ENCODE results near the gene KDM4B. TPM values are rescaled to one million over a fixed set of nuclear protein-coding genes. Genes with fewer than 3 reads are reported as not detected.

The KDM4B gene
- total and polyA plus RNA-seq, 9 of the 15 experiments (the other 6 are each of a cell fraction or from before 2014, with no cell fraction given), result 0.21 to 29.9 (median 7.3) TPM

DNA sequence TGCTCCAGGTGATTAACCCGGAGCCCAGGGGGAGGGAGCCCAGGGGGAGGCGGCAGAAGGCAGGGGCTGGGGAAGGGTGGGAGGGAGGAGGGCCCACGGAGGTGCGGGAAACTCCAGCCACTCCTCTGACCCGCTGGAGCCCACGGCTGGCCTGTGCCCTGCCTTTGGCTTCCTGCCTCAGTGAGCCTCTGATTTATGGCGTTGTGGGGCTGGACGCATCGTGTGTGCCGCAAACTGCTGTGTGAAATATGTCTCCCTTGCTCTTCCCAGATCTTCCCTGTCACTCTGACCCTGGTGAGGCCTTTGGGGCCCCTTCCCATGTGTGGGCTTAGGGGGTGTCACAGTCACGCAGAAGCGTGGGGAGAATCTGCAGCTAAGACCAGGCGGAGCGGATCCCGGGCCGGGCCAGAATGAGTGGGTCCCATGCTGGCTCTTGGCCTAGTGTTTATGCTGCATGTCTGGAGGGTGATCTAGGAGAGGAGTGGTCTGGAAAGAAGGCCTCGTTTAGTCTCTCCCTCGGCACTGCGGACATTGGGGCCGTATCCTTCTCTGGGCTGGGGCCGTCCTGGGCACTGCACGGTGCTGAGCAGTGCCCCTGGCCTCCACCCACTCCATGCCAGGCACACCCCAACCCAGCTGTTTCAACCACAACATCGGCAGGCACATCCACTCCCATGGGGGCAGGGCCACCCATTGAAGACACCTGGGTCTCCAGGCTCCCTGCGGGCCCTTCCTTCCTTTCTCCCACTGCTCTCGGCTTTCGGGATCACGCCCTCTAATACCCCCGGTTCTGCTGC is 123.0 kb downstream of the KDM4B start:
- ATAC-seq (peak; percentile 60), FAIRE-seq (peak; percentile 29), DNase-seq (ENCODE audit: extremely low read depth in 1 of 4, low spot score in 3 of 4) (peak in 3 of 4 experiments; percentile 68 to 79 (median 77))
- Histone ChIP-seq H3K9ac (ENCODE audit: insufficient read depth in 1 of 2, low read depth in 2 of 2, low read length in 2 of 2) (peak overlapping the region; percentile 80 to 96), H3K36me3 (ENCODE audit: control insufficient read depth, insufficient read depth, low read length) (peaks cover 20% of the 10 kb centered on the region; the same call in 2 of the 3 replicates), H3K9me3 (replicated peaks; ENCODE audit: control insufficient read depth, insufficient read depth, low read depth, low read length) (no peaks in the 10 kb centered on the region), H3K79me2 (ENCODE audit: control insufficient read depth, insufficient read depth, low read length) (peaks cover 28% of the 10 kb centered on the region), H3K27me3 (ENCODE audit: control insufficient read depth in 2 of 2, insufficient read depth in 2 of 2, low read length in 2 of 2) (no peaks in the 10 kb centered on the region), H2AFZ (ENCODE audit: low read depth, low read length) (peak overlapping the region; percentile 74), H3K4me3 (peak overlapping the region; percentile 31; the same call in 1 of the 2 replicates), H3K4me1 (replicated peaks in 1 of 2; ENCODE audit: control insufficient read depth in 2 of 2, insufficient read depth in 2 of 2, low read length in 2 of 2) (peaks cover 41 to 71% of the 10 kb centered on the region in 2 experiments), H3K9me1 (ENCODE audit: control insufficient read depth, insufficient read depth, low read length) (peaks cover 10% of the 10 kb centered on the region), H3K4me2 (ENCODE audit: insufficient read depth, low read length) (peak overlapping the region; percentile 80), H4K20me1 (replicated peaks; ENCODE audit: control insufficient read depth, insufficient read depth, low read length) (no peaks in the 10 kb centered on the region), H3K27ac (ENCODE audit: extremely low read depth, low read depth, low read length) (peak overlapping the region; percentile 98)
- WGBS (ENCODE audit: insufficient coverage, low coverage, missing lambda C conversion rate), result 61% methylated on average over 17 of the region's 28 CpGs
- ChIA-PET CTCF (ENCODE audit: low intra/inter-chr PET ratio) (no interaction called here), POLR2A (interaction anchor here (0.6 to 0.9 kb wide), 3 partner anchors 16 to 179 kb away, joined by 3 read pairs; no protein-coding TSS in a partner anchor)
- no TSS peak for BruUV-seq (replicated peaks)
- intact Hi-C loops (cut with micrococcal nuclease), result no loop called here
- in situ Hi-C loops (cut with MboI), result no loop called here
- TF ChIP-seq CREM (IDR thresholded peaks at IDR 0.05; ENCODE audit: low read depth) (0 out of 2 replicates have a peak, but pooled peaks have one; percentile 11), MAFG (tag; conservative IDR thresholded peaks at IDR 0.05) (no peak), MEIS2 (IDR thresholded peaks at IDR 0.05; ENCODE audit: partially characterized antibody) (peak; percentile 70), ZNF444 (CRISPR knock-in tag; IDR thresholded peaks at IDR 0.05) (no peak), ZFX (CRISPR knock-in tag; IDR thresholded peaks at IDR 0.05) (peak; percentile 7; the same call in 1 of the 2 replicates), LCOR (CRISPR knock-in tag; IDR thresholded peaks at IDR 0.05) (0 out of 2 replicates have a peak, but pooled peaks have one; percentile 26)
- TF ChIP-seq, protein P1, sequence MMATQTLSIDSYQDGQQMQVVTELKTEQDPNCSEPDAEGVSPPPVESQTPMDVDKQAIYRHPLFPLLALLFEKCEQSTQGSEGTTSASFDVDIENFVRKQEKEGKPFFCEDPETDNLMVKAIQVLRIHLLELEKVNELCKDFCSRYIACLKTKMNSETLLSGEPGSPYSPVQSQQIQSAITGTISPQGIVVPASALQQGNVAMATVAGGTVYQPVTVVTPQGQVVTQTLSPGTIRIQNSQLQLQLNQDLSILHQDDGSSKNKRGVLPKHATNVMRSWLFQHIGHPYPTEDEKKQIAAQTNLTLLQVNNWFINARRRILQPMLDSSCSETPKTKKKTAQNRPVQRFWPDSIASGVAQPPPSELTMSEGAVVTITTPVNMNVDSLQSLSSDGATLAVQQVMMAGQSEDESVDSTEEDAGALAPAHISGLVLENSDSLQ (IDR thresholded peaks at IDR 0.05), result peak; percentile 58
- TF ChIP-seq, protein P2, sequence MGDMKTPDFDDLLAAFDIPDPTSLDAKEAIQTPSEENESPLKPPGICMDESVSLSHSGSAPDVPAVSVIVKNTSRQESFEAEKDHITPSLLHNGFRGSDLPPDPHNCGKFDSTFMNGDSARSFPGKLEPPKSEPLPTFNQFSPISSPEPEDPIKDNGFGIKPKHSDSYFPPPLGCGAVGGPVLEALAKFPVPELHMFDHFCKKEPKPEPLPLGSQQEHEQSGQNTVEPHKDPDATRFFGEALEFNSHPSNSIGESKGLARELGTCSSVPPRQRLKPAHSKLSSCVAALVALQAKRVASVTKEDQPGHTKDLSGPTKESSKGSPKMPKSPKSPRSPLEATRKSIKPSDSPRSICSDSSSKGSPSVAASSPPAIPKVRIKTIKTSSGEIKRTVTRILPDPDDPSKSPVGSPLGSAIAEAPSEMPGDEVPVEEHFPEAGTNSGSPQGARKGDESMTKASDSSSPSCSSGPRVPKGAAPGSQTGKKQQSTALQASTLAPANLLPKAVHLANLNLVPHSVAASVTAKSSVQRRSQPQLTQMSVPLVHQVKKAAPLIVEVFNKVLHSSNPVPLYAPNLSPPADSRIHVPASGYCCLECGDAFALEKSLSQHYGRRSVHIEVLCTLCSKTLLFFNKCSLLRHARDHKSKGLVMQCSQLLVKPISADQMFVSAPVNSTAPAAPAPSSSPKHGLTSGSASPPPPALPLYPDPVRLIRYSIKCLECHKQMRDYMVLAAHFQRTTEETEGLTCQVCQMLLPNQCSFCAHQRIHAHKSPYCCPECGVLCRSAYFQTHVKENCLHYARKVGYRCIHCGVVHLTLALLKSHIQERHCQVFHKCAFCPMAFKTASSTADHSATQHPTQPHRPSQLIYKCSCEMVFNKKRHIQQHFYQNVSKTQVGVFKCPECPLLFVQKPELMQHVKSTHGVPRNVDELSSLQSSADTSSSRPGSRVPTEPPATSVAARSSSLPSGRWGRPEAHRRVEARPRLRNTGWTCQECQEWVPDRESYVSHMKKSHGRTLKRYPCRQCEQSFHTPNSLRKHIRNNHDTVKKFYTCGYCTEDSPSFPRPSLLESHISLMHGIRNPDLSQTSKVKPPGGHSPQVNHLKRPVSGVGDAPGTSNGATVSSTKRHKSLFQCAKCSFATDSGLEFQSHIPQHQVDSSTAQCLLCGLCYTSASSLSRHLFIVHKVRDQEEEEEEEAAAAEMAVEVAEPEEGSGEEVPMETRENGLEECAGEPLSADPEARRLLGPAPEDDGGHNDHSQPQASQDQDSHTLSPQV (IDR thresholded peaks at IDR 0.05), result 0 out of 2 replicates have a peak, but pooled peaks have one; percentile 12
- TF ChIP-seq, protein P3, sequence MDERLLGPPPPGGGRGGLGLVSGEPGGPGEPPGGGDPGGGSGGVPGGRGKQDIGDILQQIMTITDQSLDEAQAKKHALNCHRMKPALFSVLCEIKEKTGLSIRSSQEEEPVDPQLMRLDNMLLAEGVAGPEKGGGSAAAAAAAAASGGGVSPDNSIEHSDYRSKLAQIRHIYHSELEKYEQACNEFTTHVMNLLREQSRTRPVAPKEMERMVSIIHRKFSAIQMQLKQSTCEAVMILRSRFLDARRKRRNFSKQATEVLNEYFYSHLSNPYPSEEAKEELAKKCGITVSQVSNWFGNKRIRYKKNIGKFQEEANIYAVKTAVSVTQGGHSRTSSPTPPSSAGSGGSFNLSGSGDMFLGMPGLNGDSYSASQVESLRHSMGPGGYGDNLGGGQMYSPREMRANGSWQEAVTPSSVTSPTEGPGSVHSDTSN (CRISPR knock-in tag; IDR thresholded peaks at IDR 0.05; ENCODE audit: low read depth), result no peak
- TF ChIP-seq, protein P3 (tag; conservative IDR thresholded peaks at IDR 0.05; ENCODE audit: low read depth), result peak; percentile 66
- TF ChIP-seq, protein P4, sequence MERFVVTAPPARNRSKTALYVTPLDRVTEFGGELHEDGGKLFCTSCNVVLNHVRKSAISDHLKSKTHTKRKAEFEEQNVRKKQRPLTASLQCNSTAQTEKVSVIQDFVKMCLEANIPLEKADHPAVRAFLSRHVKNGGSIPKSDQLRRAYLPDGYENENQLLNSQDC (CRISPR knock-in tag; IDR thresholded peaks at IDR 0.05), result no peak
